Fibroblast of pulmonary artery (primary cell): ENCODE results near the gene UBR2.
"Not testable (repeated sequence)": the region's sequence is repeated elsewhere in the genome, so short reads cannot be mapped to it uniquely, and the experiment has no call there.

Experiments used
- DNase-seq: peaks from one replicate; pipeline ENCODE4 v3.0.0-alpha.2; 2010; ENCODE audit warnings: low read depth
- H3K4me3 ChIP-seq: replicated peaks from 2 replicates; pipeline ENCODE4 v1.5.1; 2011; ENCODE audit warnings: low read depth, mild to moderate bottlenecking, control low read depth, low read length, moderate library complexity
- CTCF ChIP-seq: IDR thresholded peaks from 2 replicates; pipeline ENCODE4 v1.5.1; 2011; ENCODE audit warnings: mild to moderate bottlenecking, control low read depth, low read length, inconsistent platforms; ENCODE audit errors: missing control alignments

Gene UBR2

GRCh38 chr6:42664718-42665117 is 100.9 kb downstream of the UBR2 start:
- TF ChIP-seq CTCF = no peak
- no peak for DNase-seq
- H3K4me3 ChIP-seq = no peak overlapping the region

- H3K4me3 ChIP-seq, DNase-seq: not testable (repeated sequence)
These were observed 110.5 kb downstream of the UBR2 start for GRCh38 chr6:42674368-42674767.

GRCh38 chr6:42674780-42675179 is 111.0 kb downstream of the UBR2 start:
- no peak for DNase-seq
- H3K4me3 ChIP-seq = no peak overlapping the region
- TF ChIP-seq CTCF = no peak

- DNase-seq = no peak
- TF ChIP-seq CTCF = no peak
- no peak overlapping the region for H3K4me3 ChIP-seq
These were observed 115.5 kb downstream of the UBR2 start for GRCh38 chr6:42679358-42679757.

- DNase-seq = no peak
- H3K4me3 ChIP-seq = no peak overlapping the region
- TF ChIP-seq CTCF = no peak
These were observed 124.5 kb downstream of the UBR2 start for GRCh38 chr6:42688281-42688680.

- no peak for DNase-seq
- H3K4me3 ChIP-seq = no peak overlapping the region
- TF ChIP-seq CTCF = no peak
These were observed 125.5 kb downstream of the UBR2 start for GRCh38 chr6:42689371-42689770.

GRCh38 chr6:42690151-42690702 is 126.4 kb downstream of the UBR2 start:
- TF ChIP-seq CTCF = no peak
- no peak overlapping the region for H3K4me3 ChIP-seq
- DNase-seq = peak; percentile 38
